Endodermal cell (in vitro differentiated cells): Measurements from ENCODE around the gene ZCCHC9. TPM values are rescaled to one million over a fixed set of nuclear protein-coding genes. Genes with fewer than 3 reads are reported as not detected.
"Not testable (repeated sequence)": the region's sequence is repeated elsewhere in the genome, so short reads cannot be mapped to it uniquely, and the experiment has no call there.

Experiments
- DNase-seq: peaks from one replicate; pipeline ENCODE4 v3.0.0-alpha.2; 2017
- H3K27ac ChIP-seq: 2 replicates; pipeline ENCODE4 v1.5.1; 2013; ENCODE audit warnings: mild to moderate bottlenecking, low read depth, low read length, moderate library complexity
- H3K27me3 ChIP-seq: 2 replicates; pipeline ENCODE4 v1.6.1; 2013; ENCODE audit warnings: mild to moderate bottlenecking, low read length, moderate library complexity; ENCODE audit not compliant: insufficient read depth, control insufficient read depth, poor library complexity, severe bottlenecking
- H3K36me3 ChIP-seq: 2 replicates; pipeline ENCODE4 v1.7.0; 2013; ENCODE audit warnings: mild to moderate bottlenecking, low read length, moderate library complexity; ENCODE audit not compliant: control insufficient read depth, insufficient read depth
- H3K4me1 ChIP-seq: one replicate; pipeline ENCODE4 v1.7.0; 2013; ENCODE audit warnings: low read length; ENCODE audit not compliant: control insufficient read depth, insufficient read depth
- H3K4me3 ChIP-seq: 2 replicates; pipeline ENCODE4 v1.5.1; 2013; ENCODE audit warnings: mild to moderate bottlenecking, low read length, moderate library complexity
- H3K9ac ChIP-seq: 2 replicates; pipeline ENCODE4 v1.6.1; 2013; ENCODE audit warnings: mild to moderate bottlenecking, low read length, moderate library complexity; ENCODE audit not compliant: poor library complexity, severe bottlenecking; ENCODE audit errors: extremely low read depth
- H3K9me3 ChIP-seq: 2 replicates; pipeline ENCODE4 v1.6.1; 2013; ENCODE audit warnings: mild to moderate bottlenecking, low read length, moderate library complexity; ENCODE audit not compliant: control insufficient read depth
- H3K27ac Mint-ChIP-seq: 2 replicates; pipeline ENCODE4 v1.8.0; 2020; ENCODE audit warnings: mixed read lengths
- H3K27me3 Mint-ChIP-seq: 2 replicates; pipeline ENCODE4 v1.8.0; 2021; ENCODE audit warnings: mild to moderate bottlenecking, mixed read lengths; ENCODE audit not compliant: insufficient read depth
- H3K36me3 Mint-ChIP-seq: 2 replicates; pipeline ENCODE4 v1.8.0; 2020; ENCODE audit warnings: low read depth, mixed read lengths
- H3K4me1 Mint-ChIP-seq: 2 replicates; pipeline ENCODE4 v1.8.0; 2020; ENCODE audit warnings: mixed read lengths
- H3K4me3 Mint-ChIP-seq: 2 replicates; pipeline ENCODE4 v1.8.0; 2020; ENCODE audit warnings: mild to moderate bottlenecking, moderate library complexity, mixed read lengths
- H3K9me3 Mint-ChIP-seq: 2 replicates; pipeline ENCODE4 v1.8.0; 2020; ENCODE audit warnings: mild to moderate bottlenecking, mixed read lengths
- WGBS, 2 experiments: methylation state at CpG; one replicate each; pipeline versions ENCODE4 v1.1.5 to v1.1.7; 2013; ENCODE audit warnings: missing lambda C conversion rate in 2 of 2, mixed read lengths in 1 of 2; ENCODE audit not compliant: insufficient coverage in 1 of 2, insufficient read length in 1 of 2; 5-methylcytosine and 5-hydroxymethylcytosine counted together
- total RNA-seq, 2 donors: library from RNA; stranded (reverse); fragmentation: NEBNext Ultra II Directional in 1 of 2; extraction: Animal tissue kit (Norgen Biotek cat#: 25700) in 1 of 2; gene quantifications; 2 replicates in 1 of 2; 3 replicates in 1 of 2; pipeline ENCODE4 v1.2.1, GENCODE V29; 2021
- TF ChIP-seq, protein P1 (sequence below): fragments of 200-600 bp; sonication (generic); conservative IDR thresholded peaks from 2 replicates; pipeline ENCODE4 v1.5.0; 2021; ENCODE audit warnings: antibody characterized with exemption, mild to moderate bottlenecking

ZCCHC9 gene
- total RNA-seq, 2 donors from 2014 or later = 40.1 to 40.8 TPM

DNA sequence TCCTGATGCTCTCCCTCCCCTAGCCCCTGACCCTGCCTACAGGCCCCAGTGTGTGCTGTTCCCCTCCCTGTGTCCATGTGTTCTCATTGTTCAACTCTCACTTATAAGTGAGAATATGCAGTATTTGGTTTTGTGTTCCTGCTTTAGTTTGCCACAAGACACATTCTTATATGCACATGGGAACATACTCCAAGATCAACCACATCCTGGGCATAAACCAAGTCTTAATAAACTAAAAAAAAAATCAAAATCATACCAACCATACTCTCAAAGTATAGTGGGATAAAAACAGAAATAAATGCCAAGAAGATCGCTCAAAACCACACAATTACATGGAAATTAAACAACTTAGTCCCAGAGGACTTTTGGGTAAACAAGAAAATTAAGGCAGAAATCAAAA is 11.2 kb upstream of the ZCCHC9 start:
- no peak overlapping the region for H3K27ac Mint-ChIP-seq
- H3K4me1 ChIP-seq = no peaks in the 10 kb centered on the region
- peaks cover 10% of the 10 kb centered on the region for H3K36me3 ChIP-seq
- peaks cover 45% of the 10 kb centered on the region for H3K9me3 ChIP-seq
- 91% methylated on average over 1 of the region's 1 CpG; no CpG with 5 or more reads in 1 of the 2 experiments for WGBS, 2 experiments
- TF ChIP-seq, protein P1, sequence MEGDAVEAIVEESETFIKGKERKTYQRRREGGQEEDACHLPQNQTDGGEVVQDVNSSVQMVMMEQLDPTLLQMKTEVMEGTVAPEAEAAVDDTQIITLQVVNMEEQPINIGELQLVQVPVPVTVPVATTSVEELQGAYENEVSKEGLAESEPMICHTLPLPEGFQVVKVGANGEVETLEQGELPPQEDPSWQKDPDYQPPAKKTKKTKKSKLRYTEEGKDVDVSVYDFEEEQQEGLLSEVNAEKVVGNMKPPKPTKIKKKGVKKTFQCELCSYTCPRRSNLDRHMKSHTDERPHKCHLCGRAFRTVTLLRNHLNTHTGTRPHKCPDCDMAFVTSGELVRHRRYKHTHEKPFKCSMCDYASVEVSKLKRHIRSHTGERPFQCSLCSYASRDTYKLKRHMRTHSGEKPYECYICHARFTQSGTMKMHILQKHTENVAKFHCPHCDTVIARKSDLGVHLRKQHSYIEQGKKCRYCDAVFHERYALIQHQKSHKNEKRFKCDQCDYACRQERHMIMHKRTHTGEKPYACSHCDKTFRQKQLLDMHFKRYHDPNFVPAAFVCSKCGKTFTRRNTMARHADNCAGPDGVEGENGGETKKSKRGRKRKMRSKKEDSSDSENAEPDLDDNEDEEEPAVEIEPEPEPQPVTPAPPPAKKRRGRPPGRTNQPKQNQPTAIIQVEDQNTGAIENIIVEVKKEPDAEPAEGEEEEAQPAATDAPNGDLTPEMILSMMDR = no peak
- H3K9ac ChIP-seq = no peak overlapping the region
- H3K36me3 Mint-ChIP-seq = peaks cover 44% of the 10 kb centered on the region
- peaks cover 6% of the 10 kb centered on the region for H3K4me1 Mint-ChIP-seq
- H3K27me3 Mint-ChIP-seq = no peaks in the 10 kb centered on the region
- H3K4me3 Mint-ChIP-seq = no peak overlapping the region
- no peaks in the 10 kb centered on the region for H3K27me3 ChIP-seq
- no peak for DNase-seq
- H3K9me3 Mint-ChIP-seq = peaks cover 39% of the 10 kb centered on the region
- no peak overlapping the region for H3K27ac ChIP-seq
- H3K4me3 ChIP-seq = no peak overlapping the region

GRCh38 chr5:81292130-81292529 is 9.3 kb upstream of the ZCCHC9 start:
- Histone ChIP-seq H3K27ac (no peak overlapping the region), H3K9me3 (peaks cover 46% of the 10 kb centered on the region), H3K27me3 (no peaks in the 10 kb centered on the region), H3K9ac (no peak overlapping the region), H3K36me3 (peaks cover 10% of the 10 kb centered on the region), H3K4me3 (peak overlapping the region; percentile 20), H3K4me1 (no peaks in the 10 kb centered on the region)
- Mint-ChIP-seq H3K36me3 (peaks cover 44% of the 10 kb centered on the region), H3K9me3 (peaks cover 39% of the 10 kb centered on the region), H3K27me3 (no peaks in the 10 kb centered on the region), H3K4me1 (no peaks in the 10 kb centered on the region), H3K27ac (no peak overlapping the region), H3K4me3 (no peak overlapping the region)
- WGBS, 2 experiments = 96% methylated on average over 2 of the region's 2 CpGs; no CpG with 5 or more reads in 1 of the 2 experiments
- no peak for DNase-seq
- TF ChIP-seq, protein P1 = no peak

DNA sequence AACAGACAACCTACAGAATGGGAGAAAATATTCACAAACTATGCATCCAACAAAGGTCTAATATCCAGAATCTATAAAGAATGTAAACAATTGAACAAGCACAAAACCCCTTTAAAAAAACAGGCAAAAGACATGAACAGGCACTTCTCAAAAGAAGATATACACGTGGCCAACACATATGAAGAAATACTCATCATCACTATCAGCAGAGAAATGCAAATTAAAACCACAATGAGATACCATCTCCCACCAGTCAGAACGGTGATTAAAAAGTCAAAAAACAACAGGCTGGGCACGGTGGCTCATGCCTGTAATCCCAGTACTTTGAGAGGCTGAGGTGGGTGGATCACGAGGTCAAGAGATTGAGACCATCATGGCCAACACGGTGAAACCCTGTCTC is 7.4 kb upstream of the ZCCHC9 start:
- not testable (repeated sequence) for H3K27me3 Mint-ChIP-seq, H3K27ac ChIP-seq, H3K36me3 ChIP-seq, H3K4me3 ChIP-seq, H3K4me1 ChIP-seq, H3K9ac ChIP-seq, DNase-seq, H3K4me1 Mint-ChIP-seq, H3K27ac Mint-ChIP-seq, H3K27me3 ChIP-seq, H3K4me3 Mint-ChIP-seq
- Mint-ChIP-seq H3K36me3 (peaks cover 40% of the 10 kb centered on the region), H3K9me3 (peaks cover 39% of the 10 kb centered on the region)
- H3K9me3 ChIP-seq = peaks cover 46% of the 10 kb centered on the region
- WGBS, 2 experiments = 93 to 97% methylated on average over 5 of the region's 5 CpGs

DNA sequence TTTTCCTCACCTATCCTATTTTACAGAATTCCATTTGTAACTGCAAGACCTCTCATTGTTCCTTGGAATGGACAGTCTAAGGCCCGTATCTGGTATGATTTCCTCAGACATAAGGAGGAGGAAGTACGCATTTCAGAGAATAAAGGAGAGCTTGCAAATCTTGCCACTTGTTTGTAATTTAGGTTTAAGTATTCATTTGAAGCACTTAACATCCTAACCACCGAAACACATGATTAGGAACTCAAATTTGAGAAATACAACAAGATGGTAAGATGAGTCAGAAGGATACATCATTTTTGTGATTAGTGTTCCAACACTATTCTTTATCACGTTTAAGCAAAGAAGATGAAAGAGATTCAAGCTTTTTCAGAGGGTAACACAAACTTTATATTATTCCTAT is 3.9 kb upstream of the ZCCHC9 start:
- Histone ChIP-seq H3K36me3 (peaks cover 10% of the 10 kb centered on the region), H3K27me3 (no peaks in the 10 kb centered on the region), H3K9ac (no peak overlapping the region), H3K4me1 (peaks cover 4% of the 10 kb centered on the region), H3K4me3 (no peak overlapping the region), H3K27ac (no peak overlapping the region), H3K9me3 (peaks cover 28% of the 10 kb centered on the region)
- no peak overlapping the region for H3K27ac Mint-ChIP-seq
- peaks cover 23% of the 10 kb centered on the region for H3K36me3 Mint-ChIP-seq
- 91% methylated on average over 4 of the region's 4 CpGs; no CpG with 5 or more reads in 1 of the 2 experiments for WGBS, 2 experiments
- peaks cover 23% of the 10 kb centered on the region for H3K9me3 Mint-ChIP-seq
- TF ChIP-seq, protein P1 = no peak
- DNase-seq = no peak
- peaks cover 12% of the 10 kb centered on the region for H3K4me1 Mint-ChIP-seq
- no peaks in the 10 kb centered on the region for H3K27me3 Mint-ChIP-seq
- no peak overlapping the region for H3K4me3 Mint-ChIP-seq
